Activated B cell treated with CpG ODN at 0.5 μM for 24 hours (primary cell): Measurements from ENCODE around the gene PIKFYVE. TPM values are rescaled to one million over a fixed set of nuclear protein-coding genes. Genes with fewer than 3 reads are reported as not detected.

Experiments used
- ATAC-seq: fragments of 200-7000 bp; cut with Tn5 transposase; one replicate; pipeline ENCODE4 v1.10.0; 2021; ENCODE audit warnings: low read depth, mild to moderate bottlenecking, moderate library complexity
- CTCF ChIA-PET: fragments of 350-600 bp; sonication (Branson Sonifier 250); formaldehyde crosslinking; loops from one replicate; lab custom pipeline; 2021; ENCODE audit warnings: antibody characterized with exemption; lab: Charles Lee
- POLR2A ChIA-PET: fragments of 350-600 bp; sonication (Branson Sonifier 250); formaldehyde crosslinking; loops from one replicate; lab custom pipeline; 2021; ENCODE audit warnings: antibody characterized with exemption; lab: Charles Lee
- DNase-seq: peaks from one replicate; pipeline ENCODE4 v3.0.0; 2022
- H3K27ac Mint-ChIP-seq: one replicate; pipeline ENCODE4 v1.8.0; 2020; ENCODE audit warnings: mixed read lengths
- H3K27me3 Mint-ChIP-seq: one replicate; pipeline ENCODE4 v1.8.0; 2021; ENCODE audit warnings: mixed read lengths
- H3K36me3 Mint-ChIP-seq: one replicate; pipeline ENCODE4 v1.8.0; 2021; ENCODE audit warnings: low read depth, mixed read lengths
- H3K4me1 Mint-ChIP-seq: one replicate; pipeline ENCODE4 v1.8.0; 2021; ENCODE audit warnings: mixed read lengths
- H3K4me3 Mint-ChIP-seq: one replicate; pipeline ENCODE4 v1.8.0; 2020; ENCODE audit warnings: mild to moderate bottlenecking, mixed read lengths
- H3K9me3 Mint-ChIP-seq: one replicate; pipeline ENCODE4 v1.8.0; 2020; ENCODE audit warnings: mixed read lengths
- CTCF ChIP-seq: fragments of 200-600 bp; IDR thresholded peaks from one replicate; pipeline ENCODE4 v1.8.0; 2022; ENCODE audit warnings: antibody characterized with exemption, mild to moderate bottlenecking
- intact Hi-C: fragments of 100-400 bp; cut with micrococcal nuclease; formaldehyde crosslinking; loops from one replicate; pipeline ENCODE4 v1.15.1; 2024
- total RNA-seq: library from RNA; stranded (reverse); gene quantifications from 2 replicates; pipeline ENCODE4 v1.2.3, GENCODE V29; 2022

Gene PIKFYVE
- total RNA-seq, 1 donor from 2014 or later = 106 TPM

- H3K27me3 Mint-ChIP-seq = no peaks in the 10 kb centered on the region
- ChIA-PET CTCF (interaction anchor here (1.2 kb wide), 1 partner anchor 12 kb away, joined by 3 read pairs; no protein-coding TSS in a partner anchor), POLR2A (no interaction called here)
- DNase-seq (no peak), ATAC-seq (no peak)
- no peak overlapping the region for H3K27ac Mint-ChIP-seq
- H3K4me1 Mint-ChIP-seq = no peaks in the 10 kb centered on the region
- intact Hi-C loops = no loop called here
- no peak overlapping the region for H3K4me3 Mint-ChIP-seq
- peaks cover 88% of the 10 kb centered on the region for H3K36me3 Mint-ChIP-seq
- TF ChIP-seq CTCF = no peak
- H3K9me3 Mint-ChIP-seq = no peaks in the 10 kb centered on the region
Measured at GRCh38 chr2:208240619-208241209, 25.3 kb upstream of the PIKFYVE start.

- POLR2A ChIA-PET = no interaction called here
- no peaks in the 10 kb centered on the region for H3K9me3 Mint-ChIP-seq
- CTCF ChIA-PET = no interaction called here
- H3K27me3 Mint-ChIP-seq = no peaks in the 10 kb centered on the region
- no peak overlapping the region for H3K27ac Mint-ChIP-seq
- intact Hi-C loops = no loop called here
- no peak for TF ChIP-seq CTCF
- peaks cover 87% of the 10 kb centered on the region for H3K36me3 Mint-ChIP-seq
- no peak for ATAC-seq
- no peak for DNase-seq
- H3K4me1 Mint-ChIP-seq = no peaks in the 10 kb centered on the region
- H3K4me3 Mint-ChIP-seq = no peak overlapping the region
Measured at GRCh38 chr2:208244422-208244821, 21.6 kb upstream of the PIKFYVE start.

GRCh38 chr2:208245746-208246145 lies 20.3 kb upstream of the PIKFYVE start:
- no peaks in the 10 kb centered on the region for H3K9me3 Mint-ChIP-seq
- peaks cover 9% of the 10 kb centered on the region for H3K4me1 Mint-ChIP-seq
- POLR2A ChIA-PET = no interaction called here
- no peak for TF ChIP-seq CTCF
- DNase-seq (no peak), ATAC-seq (no peak)
- intact Hi-C loops = no loop called here
- no peak overlapping the region for H3K27ac Mint-ChIP-seq
- peaks cover 88% of the 10 kb centered on the region for H3K36me3 Mint-ChIP-seq
- H3K27me3 Mint-ChIP-seq = no peaks in the 10 kb centered on the region
- CTCF ChIA-PET = interaction anchor here (0.6 kb wide), 1 partner anchor 1478 kb away, joined by 4 read pairs; no protein-coding TSS in a partner anchor
- no peak overlapping the region for H3K4me3 Mint-ChIP-seq

GRCh38 chr2:208248601-208249000 lies 17.5 kb upstream of the PIKFYVE start:
- ChIA-PET CTCF (no interaction called here), POLR2A (interaction anchor here (0.6 to 1.2 kb wide), 2 partner anchors 17 to 22 kb away, joined by 3 read pairs; partner anchors contain the start of gene PIKFYVE)
- no peaks in the 10 kb centered on the region for H3K27me3 Mint-ChIP-seq
- DNase-seq (no peak), ATAC-seq (no peak)
- H3K9me3 Mint-ChIP-seq = no peaks in the 10 kb centered on the region
- no peak for TF ChIP-seq CTCF
- intact Hi-C loops = no loop called here
- H3K4me3 Mint-ChIP-seq = no peak overlapping the region
- H3K36me3 Mint-ChIP-seq = peaks cover 85% of the 10 kb centered on the region
- H3K27ac Mint-ChIP-seq = no peak overlapping the region
- peaks cover 37% of the 10 kb centered on the region for H3K4me1 Mint-ChIP-seq

GRCh38 chr2:208249296-208249695 lies 16.8 kb upstream of the PIKFYVE start:
- POLR2A ChIA-PET = interaction anchor here (1.2 kb wide), 1 partner anchor 17 kb away, joined by 3 read pairs; the partner anchor contains the start of gene PIKFYVE
- intact Hi-C loops = no loop called here
- CTCF ChIA-PET = no interaction called here
- Mint-ChIP-seq H3K36me3 (peaks cover 81% of the 10 kb centered on the region), H3K4me3 (no peak overlapping the region), H3K4me1 (peaks cover 42% of the 10 kb centered on the region), H3K27ac (no peak overlapping the region), H3K9me3 (no peaks in the 10 kb centered on the region), H3K27me3 (no peaks in the 10 kb centered on the region)
- TF ChIP-seq CTCF = no peak
- ATAC-seq = no peak
- no peak for DNase-seq
